A549 (cell line): ENCODE measurements around the gene DENND4B. TPM values are rescaled to one million over a fixed set of nuclear protein-coding genes. Genes with fewer than 3 reads are reported as not detected.

ENCODE experiments used
- ATAC-seq, 2 experiments: fragments of 200-7000 bp in 1 of 2; fragments of >200 bp in 1 of 2; cut with Nextera tagmentation in 1 of 2; cut with Tn5 transposase in 1 of 2; 3 replicates each; pipeline versions ENCODE4 v1.8.0 to v1.9.1; 2018 to 2020; ENCODE audit warnings: mild to moderate bottlenecking in 1 of 2, moderate library complexity in 1 of 2
- CTCF ChIA-PET: fragments of 300-600 bp; sonication (Branson Sonifier 250); formaldehyde crosslinking; extraction: SDS; loops from one replicate; lab custom pipeline; 2021; ENCODE audit warnings: antibody characterized with exemption, inconsistent platforms; lab: Yijun Ruan, JAX
- POLR2A ChIA-PET: fragments of 350-600 bp; formaldehyde crosslinking; extraction: SDS; loops from one replicate; lab custom pipeline; 2021; ENCODE audit warnings: antibody characterized with exemption, inconsistent platforms; lab: Yijun Ruan, JAX
- DNase-seq, 2 experiments: peaks; one replicate each; pipeline versions ENCODE4 v3.0.0 to v3.0.0-alpha.2; 2011 to 2016; ENCODE audit warnings: low read depth in 1 of 2, low spot score in 1 of 2
- FAIRE-seq: peaks from 2 replicates; lab custom pipeline; 2011; peaks lifted over from hg19 to GRCh38; lab: Jason Lieb, UNC
- H3K27ac ChIP-seq, 2 experiments: fragments of >200 bp; sonication (Bioruptor Twin); formaldehyde crosslinking; 3 replicates each; pipeline ENCODE4 v1.5.1; 2016 to 2017
- H3K4me1 ChIP-seq: fragments of >200 bp; sonication (Bioruptor Twin); formaldehyde crosslinking; 3 replicates; pipeline ENCODE4 v1.6.1; 2016
- H3K4me2 ChIP-seq: fragments of >200 bp; sonication (Bioruptor Twin); formaldehyde crosslinking; 3 replicates; pipeline ENCODE4 v1.6.1; 2016
- H3K4me3 ChIP-seq: fragments of >200 bp; sonication (Bioruptor Twin); formaldehyde crosslinking; 3 replicates; pipeline ENCODE4 v1.5.1; 2016
- H3K9me3 ChIP-seq: fragments of >200 bp; sonication (Bioruptor Twin); formaldehyde crosslinking; 3 replicates; pipeline ENCODE4 v1.6.1; 2016
- EP300 ChIP-seq, 2 experiments: fragments of >200 bp; sonication (Bioruptor Twin); formaldehyde crosslinking; IDR thresholded peaks; 2 replicates in 1 of 2; 3 replicates in 1 of 2; pipeline ENCODE4 v1.6.1; 2016 to 2017
- FOSB ChIP-seq: fragments of 250-450 bp; sonication (Bioruptor Pico); IDR thresholded peaks from 2 replicates; pipeline ENCODE4 v1.5.0; 2020; ENCODE audit warnings: mild to moderate bottlenecking, moderate library complexity
- HDAC2 ChIP-seq: fragments of 200-600 bp; sonication (generic); IDR thresholded peaks from 2 replicates; pipeline ENCODE4 v1.6.1; 2016
- HOXB13 ChIP-seq: fragments of 250-450 bp; sonication (Bioruptor Pico); IDR thresholded peaks from 2 replicates; pipeline ENCODE4 v1.5.0; 2020; ENCODE audit warnings: low read depth, mild to moderate bottlenecking, moderate library complexity
- JUNB ChIP-seq: fragments of >200 bp; sonication (Bioruptor Twin); formaldehyde crosslinking; IDR thresholded peaks from 2 replicates; pipeline ENCODE4 v1.6.1; 2016
- MAFK ChIP-seq: fragments of 450-650 bp; IDR thresholded peaks from 2 replicates; pipeline ENCODE4 v1.6.1; 2014; ENCODE audit not compliant: partially characterized antibody
- NFE2L2 ChIP-seq: fragments of 150-350 bp; conservative IDR thresholded peaks from 2 replicates; pipeline ENCODE4 v1.6.1; 2014; ENCODE audit warnings: low read length
- NPAS2 ChIP-seq: fragments of 250-450 bp; sonication (Bioruptor Pico); IDR thresholded peaks from 2 replicates; pipeline ENCODE4 v1.8.0; 2022; ENCODE audit warnings: mild to moderate bottlenecking, moderate library complexity, borderline replicate concordance
- RAD21 ChIP-seq, 2 experiments: fragments of >200 bp in 1 of 2; sonication (Bioruptor Twin) in 1 of 2; formaldehyde crosslinking in 1 of 2; IDR thresholded peaks in 1 of 2; conservative IDR thresholded peaks in 1 of 2; 2 replicates in 1 of 2; 3 replicates in 1 of 2; pipeline ENCODE4 v1.6.1; 2012 to 2018; ENCODE audit warnings: inconsistent platforms in 1 of 2
- RARB ChIP-seq: fragments of 250-450 bp; sonication (Bioruptor Pico); IDR thresholded peaks from 2 replicates; pipeline ENCODE4 v1.8.0; 2021; ENCODE audit warnings: mild to moderate bottlenecking, moderate library complexity
- RNF2 ChIP-seq: fragments of 200-600 bp; sonication (generic); IDR thresholded peaks from 2 replicates; pipeline ENCODE4 v1.6.1; 2016; ENCODE audit warnings: low read depth, mild to moderate bottlenecking, antibody characterized with exemption, moderate library complexity, borderline replicate concordance
- SREBF2 ChIP-seq: fragments of 450-650 bp; IDR thresholded peaks from 2 replicates; pipeline ENCODE4 v1.6.1; 2014; ENCODE audit warnings: mild to moderate bottlenecking, moderate library complexity
- ZSCAN20 ChIP-seq: fragments of 250-450 bp; sonication (Bioruptor Pico); IDR thresholded peaks from 2 replicates; pipeline ENCODE4 v1.8.0; 2022; ENCODE audit warnings: mild to moderate bottlenecking, moderate library complexity
- WGBS: methylation state at CpG from one replicate; pipeline ENCODE4 v1.1.6; 2017; ENCODE audit errors: missing lambda C conversion rate; 5-methylcytosine and 5-hydroxymethylcytosine counted together
- polyA plus RNA-seq, 4 experiments: library from polyadenylated mRNA; depleted of rRNA in 3 of 4; stranded (reverse); fragments of >200 nt; fragmentation: RNase III in 1 of 4; extraction: RNeasy Plus Mini Kit Qiagen cat#74134 plus additional on column Dnase treatment in 1 of 4; gene quantifications; 2 replicates in 3 of 4; 3 replicates in 1 of 4; pipeline ENCODE4 v1.2.3, GENCODE V29; 2011 to 2017
- TF ChIP-seq, protein P1 (sequence below): fragments of 250-450 bp; sonication (Bioruptor Pico); IDR thresholded peaks from 2 replicates; pipeline ENCODE4 v1.5.0; 2021; ENCODE audit warnings: mild to moderate bottlenecking, moderate library complexity, borderline replicate concordance
- TF ChIP-seq, protein P2 (sequence below): fragments of 150-350 bp; IDR thresholded peaks from 2 replicates; pipeline ENCODE4 v1.6.1; 2014; ENCODE audit warnings: low read depth, mild to moderate bottlenecking, low read length
- TF ChIP-seq, protein P3 (sequence below): fragments of >200 bp; sonication (Bioruptor Twin); formaldehyde crosslinking; IDR thresholded peaks from 3 replicates; pipeline ENCODE4 v1.5.1; 2016
- TF ChIP-seq, protein P4 (sequence below): fragments of >200 bp; sonication (Bioruptor Twin); formaldehyde crosslinking; IDR thresholded peaks from 2 replicates; pipeline ENCODE4 v1.6.1; 2016
- TF ChIP-seq, protein P5 (sequence below): fragments of 450-650 bp; IDR thresholded peaks from 2 replicates; pipeline ENCODE4 v1.6.1; 2014; ENCODE audit warnings: antibody characterized with exemption
- TF ChIP-seq, protein P6 (sequence below): IDR thresholded peaks from 2 replicates; pipeline ENCODE4 v1.6.1; 2012

The DENND4B gene
- polyA plus RNA-seq, 2 of the 4 experiments (the other 2 are of a cell fraction), result 18.7 to 43.3 TPM

DNA sequence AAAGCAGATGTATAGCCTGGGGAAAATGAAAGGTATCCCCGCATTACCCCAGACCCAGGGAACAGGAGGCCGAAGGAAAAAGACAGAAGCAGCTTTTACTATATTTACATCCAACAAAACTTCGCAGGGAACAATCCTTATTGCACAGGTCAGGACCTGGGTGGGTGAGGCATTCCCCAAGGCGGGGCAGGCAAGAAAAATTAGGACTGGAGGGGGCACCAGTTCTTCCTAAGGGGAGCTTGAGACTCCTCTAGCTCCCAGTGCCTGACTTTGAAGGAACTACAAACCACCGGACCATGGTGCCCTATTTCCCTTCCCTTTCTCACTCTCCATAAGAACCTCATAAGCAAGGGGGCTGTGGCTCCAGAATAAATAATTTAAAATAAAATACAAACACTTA lies 17.1 kb downstream of the DENND4B start (continued):
- TF ChIP-seq, protein P1, sequence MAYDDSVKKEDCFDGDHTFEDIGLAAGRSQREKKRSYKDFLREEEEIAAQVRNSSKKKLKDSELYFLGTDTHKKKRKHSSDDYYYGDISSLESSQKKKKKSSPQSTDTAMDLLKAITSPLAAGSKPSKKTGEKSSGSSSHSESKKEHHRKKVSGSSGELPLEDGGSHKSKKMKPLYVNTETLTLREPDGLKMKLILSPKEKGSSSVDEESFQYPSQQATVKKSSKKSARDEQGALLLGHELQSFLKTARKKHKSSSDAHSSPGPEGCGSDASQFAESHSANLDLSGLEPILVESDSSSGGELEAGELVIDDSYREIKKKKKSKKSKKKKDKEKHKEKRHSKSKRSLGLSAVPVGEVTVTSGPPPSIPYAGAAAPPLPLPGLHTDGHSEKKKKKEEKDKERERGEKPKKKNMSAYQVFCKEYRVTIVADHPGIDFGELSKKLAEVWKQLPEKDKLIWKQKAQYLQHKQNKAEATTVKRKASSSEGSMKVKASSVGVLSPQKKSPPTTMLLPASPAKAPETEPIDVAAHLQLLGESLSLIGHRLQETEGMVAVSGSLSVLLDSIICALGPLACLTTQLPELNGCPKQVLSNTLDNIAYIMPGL (CRISPR knock-in tag), result no peak
- TF ChIP-seq SREBF2 (no peak), HOXB13 (CRISPR knock-in tag) (no peak), NPAS2 (CRISPR knock-in tag) (no peak), RAD21 (conservative IDR thresholded peaks at IDR 0.05 in 1 of 2, IDR thresholded peaks at IDR 0.05 in 1 of 2) (no peak), ZSCAN20 (CRISPR knock-in tag) (no peak)

DNA sequence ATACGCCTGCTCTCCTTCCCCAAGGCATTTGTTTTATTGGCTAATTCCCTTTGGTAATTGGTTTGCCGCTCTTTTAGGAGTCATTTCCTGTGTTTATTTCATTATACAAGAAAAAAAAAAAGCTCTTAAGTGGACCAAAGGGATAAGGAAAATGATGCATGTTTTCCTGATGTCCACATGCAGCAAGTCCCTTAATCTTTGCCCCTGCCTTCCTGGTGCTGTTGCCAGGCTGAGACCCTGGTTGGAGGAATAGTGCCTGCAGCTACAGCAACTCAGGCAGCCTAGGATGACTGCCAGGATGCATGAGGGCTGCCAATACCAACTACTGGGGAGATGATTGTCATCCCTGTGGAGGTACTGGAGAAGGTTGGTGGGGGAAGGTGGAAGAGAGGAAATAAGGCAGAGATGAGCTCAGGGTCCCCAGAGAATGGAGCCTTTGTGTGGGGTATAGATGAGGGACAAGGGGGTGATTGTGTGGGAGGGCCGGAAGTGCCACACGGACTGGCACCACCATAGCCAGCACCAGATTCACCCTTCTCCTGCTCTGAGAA lies 17.7 kb downstream of the DENND4B start:
- POLR2A ChIA-PET, result interaction anchor here (1.4 kb wide), 1 partner anchor 17 kb away, joined by 5 read pairs; the partner anchor contains the start of gene DENND4B
- H3K4me1 ChIP-seq, result peaks cover 5% of the 10 kb centered on the region; the same call in 1 of the 3 replicates
- FAIRE-seq (no peak), DNase-seq (no peak), ATAC-seq (no peak)
- no peak overlapping the region for H3K4me3 ChIP-seq
- no peaks in the 10 kb centered on the region for H3K9me3 ChIP-seq
- CTCF ChIA-PET, result interaction anchor here (1.0 to 6.1 kb wide), 5 partner anchors 15 to 576 kb away, joined by 3 to 39 read pairs (median 5); partner anchors contain the start of genes DENND4B and RAB13
- no peak overlapping the region for H3K27ac ChIP-seq
- no peak overlapping the region for H3K4me2 ChIP-seq
- TF ChIP-seq RNF2 (no peak), MAFK (no peak), FOSB (CRISPR knock-in tag) (no peak), JUNB (no peak), RARB (CRISPR knock-in tag) (no peak), HDAC2 (no peak), EP300 (IDR thresholded peaks at IDR 0.05) (no peak), NFE2L2 (no peak)
- TF ChIP-seq, protein P2, sequence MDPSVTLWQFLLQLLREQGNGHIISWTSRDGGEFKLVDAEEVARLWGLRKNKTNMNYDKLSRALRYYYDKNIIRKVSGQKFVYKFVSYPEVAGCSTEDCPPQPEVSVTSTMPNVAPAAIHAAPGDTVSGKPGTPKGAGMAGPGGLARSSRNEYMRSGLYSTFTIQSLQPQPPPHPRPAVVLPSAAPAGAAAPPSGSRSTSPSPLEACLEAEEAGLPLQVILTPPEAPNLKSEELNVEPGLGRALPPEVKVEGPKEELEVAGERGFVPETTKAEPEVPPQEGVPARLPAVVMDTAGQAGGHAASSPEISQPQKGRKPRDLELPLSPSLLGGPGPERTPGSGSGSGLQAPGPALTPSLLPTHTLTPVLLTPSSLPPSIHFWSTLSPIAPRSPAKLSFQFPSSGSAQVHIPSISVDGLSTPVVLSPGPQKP, result no peak
- TF ChIP-seq, protein P3, sequence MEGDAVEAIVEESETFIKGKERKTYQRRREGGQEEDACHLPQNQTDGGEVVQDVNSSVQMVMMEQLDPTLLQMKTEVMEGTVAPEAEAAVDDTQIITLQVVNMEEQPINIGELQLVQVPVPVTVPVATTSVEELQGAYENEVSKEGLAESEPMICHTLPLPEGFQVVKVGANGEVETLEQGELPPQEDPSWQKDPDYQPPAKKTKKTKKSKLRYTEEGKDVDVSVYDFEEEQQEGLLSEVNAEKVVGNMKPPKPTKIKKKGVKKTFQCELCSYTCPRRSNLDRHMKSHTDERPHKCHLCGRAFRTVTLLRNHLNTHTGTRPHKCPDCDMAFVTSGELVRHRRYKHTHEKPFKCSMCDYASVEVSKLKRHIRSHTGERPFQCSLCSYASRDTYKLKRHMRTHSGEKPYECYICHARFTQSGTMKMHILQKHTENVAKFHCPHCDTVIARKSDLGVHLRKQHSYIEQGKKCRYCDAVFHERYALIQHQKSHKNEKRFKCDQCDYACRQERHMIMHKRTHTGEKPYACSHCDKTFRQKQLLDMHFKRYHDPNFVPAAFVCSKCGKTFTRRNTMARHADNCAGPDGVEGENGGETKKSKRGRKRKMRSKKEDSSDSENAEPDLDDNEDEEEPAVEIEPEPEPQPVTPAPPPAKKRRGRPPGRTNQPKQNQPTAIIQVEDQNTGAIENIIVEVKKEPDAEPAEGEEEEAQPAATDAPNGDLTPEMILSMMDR, result no peak
- TF ChIP-seq, protein P4, sequence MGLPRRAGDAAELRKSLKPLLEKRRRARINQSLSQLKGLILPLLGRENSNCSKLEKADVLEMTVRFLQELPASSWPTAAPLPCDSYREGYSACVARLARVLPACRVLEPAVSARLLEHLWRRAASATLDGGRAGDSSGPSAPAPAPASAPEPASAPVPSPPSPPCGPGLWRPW, result no peak
- TF ChIP-seq, protein P5, sequence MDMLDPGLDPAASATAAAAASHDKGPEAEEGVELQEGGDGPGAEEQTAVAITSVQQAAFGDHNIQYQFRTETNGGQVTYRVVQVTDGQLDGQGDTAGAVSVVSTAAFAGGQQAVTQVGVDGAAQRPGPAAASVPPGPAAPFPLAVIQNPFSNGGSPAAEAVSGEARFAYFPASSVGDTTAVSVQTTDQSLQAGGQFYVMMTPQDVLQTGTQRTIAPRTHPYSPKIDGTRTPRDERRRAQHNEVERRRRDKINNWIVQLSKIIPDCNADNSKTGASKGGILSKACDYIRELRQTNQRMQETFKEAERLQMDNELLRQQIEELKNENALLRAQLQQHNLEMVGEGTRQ, result no peak
- TF ChIP-seq, protein P6, sequence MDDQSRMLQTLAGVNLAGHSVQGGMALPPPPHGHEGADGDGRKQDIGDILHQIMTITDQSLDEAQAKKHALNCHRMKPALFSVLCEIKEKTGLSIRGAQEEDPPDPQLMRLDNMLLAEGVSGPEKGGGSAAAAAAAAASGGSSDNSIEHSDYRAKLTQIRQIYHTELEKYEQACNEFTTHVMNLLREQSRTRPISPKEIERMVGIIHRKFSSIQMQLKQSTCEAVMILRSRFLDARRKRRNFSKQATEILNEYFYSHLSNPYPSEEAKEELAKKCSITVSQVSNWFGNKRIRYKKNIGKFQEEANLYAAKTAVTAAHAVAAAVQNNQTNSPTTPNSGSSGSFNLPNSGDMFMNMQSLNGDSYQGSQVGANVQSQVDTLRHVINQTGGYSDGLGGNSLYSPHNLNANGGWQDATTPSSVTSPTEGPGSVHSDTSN, result no peak
- 78% methylated on average over 4 of the region's 4 CpGs for WGBS
